ENCODE results near the gene FAM184B.

GRCh38 chr4:17722356-17722700 is 59.1 kb downstream of the FAM184B start:
- no peak for TF ChIP-seq POLR2A (IDR thresholded peaks at IDR 0.05; ENCODE audit: low read depth, low read length)
- no peak for TF ChIP-seq CTCF (conservative IDR thresholded peaks at IDR 0.05; ENCODE audit: low read depth, low read length)
- no peak for TF ChIP-seq RFX5 (IDR thresholded peaks at IDR 0.05; ENCODE audit: low read depth, low read length)
- no peak for TF ChIP-seq MAFK (IDR thresholded peaks at IDR 0.05; ENCODE audit: low read depth, low read length)
- TF ChIP-seq RAD21 (IDR thresholded peaks at IDR 0.05; ENCODE audit: low read length) = no peak
- no peak for TF ChIP-seq MXI1 (IDR thresholded peaks at IDR 0.05; ENCODE audit: borderline replicate concordance, low read depth, low read length)
- no peak for TF ChIP-seq BHLHE40 (IDR thresholded peaks at IDR 0.05; ENCODE audit: low read depth, low read length)
- TF ChIP-seq RCOR1 (IDR thresholded peaks at IDR 0.05; ENCODE audit: insufficient replicate concordance, low read length) = no peak
- no peak for TF ChIP-seq CEBPB (IDR thresholded peaks at IDR 0.05; ENCODE audit: low read depth, low read length)
- no peak for TF ChIP-seq ELK1 (IDR thresholded peaks at IDR 0.05; ENCODE audit: borderline replicate concordance, low read depth, low read length)
